Astrocyte (in vitro differentiated cells and primary cell): ENCODE results near the gene DDAH1.

ENCODE experiments used
- EZH2 ChIP-seq: IDR thresholded peaks from 2 replicates; pipeline ENCODE4 v1.6.1; 2012; ENCODE audit warnings: mild to moderate bottlenecking, low read length, inconsistent platforms; ENCODE audit not compliant: insufficient read depth
- TF ChIP-seq, protein P1 (sequence below): IDR thresholded peaks from 2 replicates; pipeline ENCODE4 v1.5.1; 2011; ENCODE audit warnings: low read depth, mild to moderate bottlenecking, inconsistent platforms, low read length, moderate library complexity; ENCODE audit not compliant: insufficient read depth

DNA sequence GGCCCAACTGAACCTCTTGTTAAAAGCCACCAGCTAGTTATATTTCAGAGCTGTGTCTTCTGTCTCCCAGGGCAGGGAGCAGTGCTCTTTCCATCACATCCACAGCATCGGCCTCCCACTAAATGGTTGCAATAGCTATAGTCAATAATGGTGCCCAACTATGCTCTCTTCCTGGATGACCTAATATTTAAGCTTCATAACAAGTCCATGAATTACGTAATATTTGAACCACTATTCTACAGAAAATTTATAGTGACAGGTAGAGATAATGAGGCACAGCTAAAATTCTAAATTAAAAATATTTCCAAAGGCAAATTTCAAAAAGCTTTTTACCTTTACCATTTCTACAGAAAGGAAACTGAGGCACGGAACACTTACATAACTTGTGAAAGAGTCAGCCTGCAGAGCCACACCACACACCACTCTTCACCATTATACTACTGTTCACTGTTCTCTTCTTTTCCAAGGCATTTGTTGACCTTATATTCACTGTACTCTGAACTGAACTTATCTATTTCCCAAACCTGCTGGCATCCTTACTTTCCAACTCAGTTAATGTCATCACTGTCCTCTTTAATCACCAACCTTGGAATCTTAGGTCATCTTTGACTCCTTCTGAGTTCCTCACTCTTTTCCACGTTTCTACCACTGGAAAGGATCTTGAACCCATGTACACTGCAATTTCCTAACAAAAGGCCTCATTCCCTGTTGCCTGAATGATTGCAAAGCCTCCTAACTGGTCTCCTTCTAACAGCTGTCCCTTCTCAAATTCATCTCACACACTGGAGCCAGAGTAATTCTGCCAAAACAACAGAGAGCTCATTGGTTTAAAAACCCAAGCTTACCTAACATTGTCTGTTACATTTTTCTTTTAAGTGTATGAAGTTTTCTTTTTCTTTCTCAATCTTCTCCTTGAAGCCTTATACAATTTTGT is 85.5 kb downstream of the DDAH1 start:
- TF ChIP-seq, protein P1, sequence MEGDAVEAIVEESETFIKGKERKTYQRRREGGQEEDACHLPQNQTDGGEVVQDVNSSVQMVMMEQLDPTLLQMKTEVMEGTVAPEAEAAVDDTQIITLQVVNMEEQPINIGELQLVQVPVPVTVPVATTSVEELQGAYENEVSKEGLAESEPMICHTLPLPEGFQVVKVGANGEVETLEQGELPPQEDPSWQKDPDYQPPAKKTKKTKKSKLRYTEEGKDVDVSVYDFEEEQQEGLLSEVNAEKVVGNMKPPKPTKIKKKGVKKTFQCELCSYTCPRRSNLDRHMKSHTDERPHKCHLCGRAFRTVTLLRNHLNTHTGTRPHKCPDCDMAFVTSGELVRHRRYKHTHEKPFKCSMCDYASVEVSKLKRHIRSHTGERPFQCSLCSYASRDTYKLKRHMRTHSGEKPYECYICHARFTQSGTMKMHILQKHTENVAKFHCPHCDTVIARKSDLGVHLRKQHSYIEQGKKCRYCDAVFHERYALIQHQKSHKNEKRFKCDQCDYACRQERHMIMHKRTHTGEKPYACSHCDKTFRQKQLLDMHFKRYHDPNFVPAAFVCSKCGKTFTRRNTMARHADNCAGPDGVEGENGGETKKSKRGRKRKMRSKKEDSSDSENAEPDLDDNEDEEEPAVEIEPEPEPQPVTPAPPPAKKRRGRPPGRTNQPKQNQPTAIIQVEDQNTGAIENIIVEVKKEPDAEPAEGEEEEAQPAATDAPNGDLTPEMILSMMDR: no peak
- no peak for TF ChIP-seq EZH2
